ENCODE results near the gene LPP. TPM values are rescaled to one million over a fixed set of nuclear protein-coding genes. Genes with fewer than 3 reads are reported as not detected.

The LPP gene
- total and polyA plus RNA-seq, 9 of the 15 experiments (the other 6 are each of a cell fraction or from before 2014, with no cell fraction given), result 0.07 to 0.18 TPM; not detected in 7

GRCh38 chr3:188458756-188459155 lies 304.8 kb downstream of the LPP start:
- Histone ChIP-seq H3K9me3 (replicated peaks; ENCODE audit: control insufficient read depth, insufficient read depth, low read depth, low read length) (no peaks in the 10 kb centered on the region), H4K20me1 (replicated peaks; ENCODE audit: control insufficient read depth, insufficient read depth, low read length) (no peaks in the 10 kb centered on the region), H3K9ac (ENCODE audit: insufficient read depth in 1 of 2, low read depth in 2 of 2, low read length in 2 of 2) (no peak overlapping the region), H3K27me3 (ENCODE audit: control insufficient read depth in 2 of 2, insufficient read depth in 2 of 2, low read length in 2 of 2) (no peaks in the 10 kb centered on the region), H2AFZ (ENCODE audit: low read depth, low read length) (no peak overlapping the region), H3K79me2 (ENCODE audit: control insufficient read depth, insufficient read depth, low read length) (no peaks in the 10 kb centered on the region), H3K36me3 (ENCODE audit: control insufficient read depth, insufficient read depth, low read length) (no peaks in the 10 kb centered on the region), H3K4me1 (replicated peaks in 1 of 2; ENCODE audit: control insufficient read depth in 2 of 2, insufficient read depth in 2 of 2, low read length in 2 of 2) (no peaks in the 10 kb centered on the region), H3K4me2 (ENCODE audit: insufficient read depth, low read length) (no peak overlapping the region), H3K9me1 (ENCODE audit: control insufficient read depth, insufficient read depth, low read length) (no peaks in the 10 kb centered on the region), H3K4me3 (no peak overlapping the region), H3K27ac (ENCODE audit: extremely low read depth, low read depth, low read length) (no peak overlapping the region)
- no peak for DNase-seq (ENCODE audit: extremely low read depth in 1 of 4, low spot score in 3 of 4)
- no peak for ATAC-seq
- intact Hi-C loops (cut with micrococcal nuclease), result no loop called here
- no TSS peak for BruUV-seq (replicated peaks)
- CTCF ChIA-PET (ENCODE audit: low intra/inter-chr PET ratio), result no interaction called here
- POLR2A ChIA-PET, result no interaction called here
- no peak for FAIRE-seq
- in situ Hi-C loops (cut with MboI), result no loop called here
- 0% methylated on average over 2 of the region's 2 CpGs for WGBS (ENCODE audit: insufficient coverage, low coverage, missing lambda C conversion rate)
- TF ChIP-seq ETS2 (tag; IDR thresholded peaks at IDR 0.05; ENCODE audit: borderline replicate concordance, poor library complexity, severe bottlenecking) (no peak), ZNF41 (CRISPR knock-in tag; conservative IDR thresholded peaks at IDR 0.05) (no peak), PREB (CRISPR knock-in tag; IDR thresholded peaks at IDR 0.05) (no peak), HMGXB4 (CRISPR knock-in tag; IDR thresholded peaks at IDR 0.05) (no peak), U2AF2 (optimal IDR thresholded peaks at IDR 0.05; ENCODE audit: low read depth, low read length) (no peak), E2F8 (IDR thresholded peaks at IDR 0.05; ENCODE audit: low read depth, partially characterized antibody) (no peak), IRF1 (CRISPR knock-in tag; IDR thresholded peaks at IDR 0.05; ENCODE audit: borderline replicate concordance) (no peak), PURB (CRISPR knock-in tag; IDR thresholded peaks at IDR 0.05; ENCODE audit: low read depth) (no peak), FOXK1 (CRISPR knock-in tag; IDR thresholded peaks at IDR 0.05; ENCODE audit: borderline replicate concordance) (no peak), NKRF (IDR thresholded peaks at IDR 0.05; ENCODE audit: borderline replicate concordance) (no peak), GABPB1 (CRISPR knock-in tag; IDR thresholded peaks at IDR 0.05) (no peak)

All from K562 (cell line).